Kidney capillary endothelial cell (primary cell): ENCODE results near the gene TAC3.
"Not testable (repeated sequence)": the region's sequence is repeated elsewhere in the genome, so short reads cannot be mapped to it uniquely, and the experiment has no call there.

Experiments
- DNase-seq: peaks from one replicate; pipeline ENCODE4 v3.0.0-alpha.2; 2018; ENCODE audit warnings: low spot score

Gene TAC3

GRCh38 chr12:57016348-57016747 is at the start of gene TAC3:
Gene TAC3, minus strand, starts transcription at chr12:57016529. Its CDS starts 732 bp downstream, at chr12:57015797.
- DNase-seq, result no peak

- no peak for DNase-seq
Measured at GRCh38 chr12:57063991-57064685, 47.8 kb upstream of the TAC3 start.

- DNase-seq, result no peak
Measured at GRCh38 chr12:57058454-57058853, 42.1 kb upstream of the TAC3 start.

GRCh38 chr12:57057067-57057751 is 40.9 kb upstream of the TAC3 start:
- no peak for DNase-seq

GRCh38 chr12:57055824-57056223 is 39.5 kb upstream of the TAC3 start:
- no peak for DNase-seq

GRCh38 chr12:57053901-57054300 is 37.6 kb upstream of the TAC3 start:
- DNase-seq, result not testable (repeated sequence)

- DNase-seq, result not testable (repeated sequence)
Measured at GRCh38 chr12:57053146-57053545, 36.8 kb upstream of the TAC3 start.

GRCh38 chr12:57051011-57051410 is 34.7 kb upstream of the TAC3 start:
- no peak for DNase-seq

GRCh38 chr12:57049890-57050289 is 33.6 kb upstream of the TAC3 start, which contains the start of gene MYO1A:
Gene MYO1A, minus strand, starts transcription at chr12:57050129. Its CDS starts 1,806 bp downstream, at chr12:57048323.
- DNase-seq, result no peak

GRCh38 chr12:57049119-57049446 is 32.8 kb upstream of the TAC3 start:
- DNase-seq, result no peak

GRCh38 chr12:57048423-57049118 is 32.2 kb upstream of the TAC3 start:
- DNase-seq, result no peak

- DNase-seq, result no peak
Measured at GRCh38 chr12:57047981-57048380, 31.7 kb upstream of the TAC3 start.

GRCh38 chr12:57046947-57047890 is 30.9 kb upstream of the TAC3 start:
- no peak for DNase-seq

GRCh38 chr12:57046086-57046791 is 29.9 kb upstream of the TAC3 start:
- DNase-seq, result no peak

GRCh38 chr12:57044889-57045288 is 28.6 kb upstream of the TAC3 start:
- no peak for DNase-seq

- DNase-seq, result no peak
Measured at GRCh38 chr12:57044468-57044867, 28.1 kb upstream of the TAC3 start.

- DNase-seq, result no peak
Measured at GRCh38 chr12:57042695-57043094, 26.4 kb upstream of the TAC3 start.

- DNase-seq, result no peak
Measured at GRCh38 chr12:57040750-57041149, 24.4 kb upstream of the TAC3 start.

- DNase-seq, result no peak
Measured at GRCh38 chr12:57040211-57040610, 23.9 kb upstream of the TAC3 start.

- no peak for DNase-seq
Measured at GRCh38 chr12:57039016-57039798, 22.9 kb upstream of the TAC3 start.

GRCh38 chr12:57037264-57037663 is 20.9 kb upstream of the TAC3 start:
- no peak for DNase-seq
